CD4-positive, alpha-beta T cell treated with Interleukin-15 for 1 hour (primary cell): ENCODE data around the gene TBC1D5.
"Not testable (repeated sequence)": the region's sequence is repeated elsewhere in the genome, so short reads cannot be mapped to it uniquely, and the experiment has no call there.

Experiments
- DNase-seq: peaks from one replicate; pipeline ENCODE4 v3.0.0-alpha.2; 2020

The TBC1D5 gene

GRCh38 chr3:17707813-17708543, 34.5 kb downstream of the TBC1D5 start:
- DNase-seq: no peak

DNA sequence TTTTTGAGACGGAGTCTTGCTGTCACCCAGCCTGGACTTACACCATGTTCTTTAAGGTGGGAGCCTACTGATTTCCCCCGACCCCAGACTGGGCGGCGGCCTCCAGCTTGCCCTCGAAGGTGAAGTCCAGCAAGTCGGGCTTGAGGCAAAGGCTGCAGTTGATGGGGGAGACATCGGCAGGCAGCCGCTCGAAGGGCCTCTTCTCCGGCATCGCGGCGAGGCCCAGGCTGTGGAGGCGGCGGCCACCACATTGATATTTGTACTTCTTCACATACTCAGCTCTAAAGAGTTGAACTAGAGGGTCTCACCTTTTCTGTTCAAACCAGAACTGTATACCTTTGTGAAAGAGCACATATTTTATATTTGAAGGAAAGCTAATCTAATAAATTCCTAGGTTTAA, 36.4 kb downstream of the TBC1D5 start:
- DNase-seq: not testable (repeated sequence)

DNA sequence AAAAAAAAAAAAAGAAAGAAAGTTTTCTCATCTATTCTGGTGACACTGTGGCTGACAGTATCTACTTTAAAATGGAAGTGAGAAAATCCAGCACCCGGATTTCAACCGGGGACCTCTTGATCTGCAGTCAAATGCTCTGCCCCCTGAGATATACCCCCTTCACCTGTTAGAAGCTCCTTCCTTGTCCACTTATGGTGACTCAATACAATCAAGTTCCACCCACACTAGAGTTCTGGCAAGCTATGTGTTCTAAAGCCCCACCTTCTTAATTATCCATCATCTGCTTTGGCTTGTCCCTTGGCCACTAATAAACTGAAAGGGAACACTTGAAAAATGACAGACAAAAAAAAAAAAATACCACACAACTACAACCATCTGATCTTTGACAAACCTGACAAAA, 42.6 kb downstream of the TBC1D5 start:
- DNase-seq: not testable (repeated sequence)

DNA sequence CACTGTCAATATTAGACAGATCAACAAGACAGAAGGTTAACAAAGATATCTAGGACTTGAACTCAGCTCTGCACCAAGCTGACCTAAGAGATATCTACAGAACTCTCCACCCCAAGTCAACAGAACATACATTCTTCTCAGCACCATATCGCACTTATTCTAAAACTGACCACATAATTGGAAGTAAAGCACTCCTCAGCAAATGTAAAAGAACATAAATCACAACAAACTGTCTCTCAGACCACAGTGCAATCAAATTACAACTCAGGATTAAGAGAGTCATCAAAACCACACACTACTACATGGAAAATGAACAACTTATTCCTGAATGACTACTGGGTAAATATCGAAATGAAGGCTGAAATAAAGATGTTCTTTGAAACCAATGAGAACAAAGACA, 46.8 kb downstream of the TBC1D5 start:
- DNase-seq: not testable (repeated sequence)

- not testable (repeated sequence) for DNase-seq
Measured at GRCh38 chr3:17693670-17693999, 48.8 kb downstream of the TBC1D5 start.

- peak; percentile 23 for DNase-seq
Measured at GRCh38 chr3:17692846-17693669, 49.4 kb downstream of the TBC1D5 start.

- DNase-seq: no peak
Measured at GRCh38 chr3:17687566-17687965, 54.9 kb downstream of the TBC1D5 start.

DNA sequence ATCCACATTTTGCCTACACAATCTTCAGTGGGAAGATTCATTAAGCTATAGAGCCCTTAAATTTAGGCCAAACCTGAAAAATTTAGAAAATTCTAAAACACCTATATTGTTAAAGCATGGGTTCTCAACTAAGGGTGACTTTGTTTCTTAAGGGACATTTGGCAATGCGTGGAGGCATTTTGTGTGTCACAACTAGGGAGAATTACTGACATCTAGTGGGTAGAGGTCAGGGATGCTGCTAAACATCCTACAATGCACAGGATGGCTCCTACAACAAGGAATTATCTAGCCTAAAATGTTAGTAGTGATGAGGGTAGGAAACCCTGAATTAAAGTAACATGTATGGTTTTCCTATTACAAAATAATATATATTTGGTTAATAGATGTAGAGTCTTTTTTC, 55.8 kb downstream of the TBC1D5 start:
- no peak for DNase-seq

- no peak for DNase-seq
Measured at GRCh38 chr3:17683542-17684207, 58.8 kb downstream of the TBC1D5 start.

- DNase-seq: no peak
Measured at GRCh38 chr3:17680530-17680929, 61.9 kb downstream of the TBC1D5 start.

GRCh38 chr3:17678116-17678741, 64.2 kb downstream of the TBC1D5 start:
- DNase-seq: no peak

DNA sequence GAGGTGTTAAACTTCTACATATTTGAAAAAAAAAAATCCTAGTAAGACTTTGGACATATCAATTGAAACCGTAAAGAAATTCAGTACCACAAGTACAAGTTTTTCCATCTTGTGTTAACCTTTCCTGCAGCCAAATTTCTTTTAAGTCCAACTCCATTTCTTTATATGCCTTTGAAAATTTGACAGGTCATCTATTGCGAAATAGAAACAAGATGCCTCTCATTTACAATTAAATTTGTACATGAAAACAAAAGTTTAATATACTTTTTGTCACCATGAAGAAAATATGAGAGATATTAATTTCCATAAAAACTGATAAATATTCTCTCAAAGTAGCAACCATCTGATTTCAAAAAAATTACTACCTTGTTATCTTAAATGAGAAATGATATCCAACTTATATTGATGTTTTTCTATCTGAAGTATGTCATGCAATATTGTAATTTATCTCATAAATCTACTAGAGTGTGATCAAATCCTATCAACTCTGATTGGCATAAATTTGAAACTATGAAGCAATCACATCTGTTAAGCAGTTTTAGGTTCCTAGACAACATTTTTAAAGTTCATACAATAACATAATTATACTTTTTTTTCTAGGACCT, 68.2 kb downstream of the TBC1D5 start:
- DNase-seq: no peak

DNA sequence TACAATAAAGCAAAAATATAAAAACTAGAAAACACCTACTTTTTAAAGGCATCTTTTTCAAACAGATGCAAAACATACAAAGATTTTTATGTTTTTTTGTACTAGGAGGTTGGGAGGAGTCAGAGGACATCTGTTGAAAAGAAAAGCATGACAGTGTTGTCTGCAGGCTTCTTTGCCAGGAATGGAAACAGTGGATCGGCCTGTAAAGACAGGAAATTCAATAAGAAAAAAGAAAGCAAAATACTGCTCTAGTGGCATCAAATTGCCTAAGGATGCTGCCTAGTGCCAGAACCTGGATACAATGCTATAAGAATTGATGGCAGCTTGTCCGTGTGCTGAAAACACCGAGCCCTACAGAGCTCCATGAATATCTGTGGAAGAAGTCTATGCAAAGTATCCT, 69.9 kb downstream of the TBC1D5 start:
- no peak for DNase-seq

- DNase-seq: no peak
Measured at GRCh38 chr3:17670749-17671148, 71.7 kb downstream of the TBC1D5 start.

DNA sequence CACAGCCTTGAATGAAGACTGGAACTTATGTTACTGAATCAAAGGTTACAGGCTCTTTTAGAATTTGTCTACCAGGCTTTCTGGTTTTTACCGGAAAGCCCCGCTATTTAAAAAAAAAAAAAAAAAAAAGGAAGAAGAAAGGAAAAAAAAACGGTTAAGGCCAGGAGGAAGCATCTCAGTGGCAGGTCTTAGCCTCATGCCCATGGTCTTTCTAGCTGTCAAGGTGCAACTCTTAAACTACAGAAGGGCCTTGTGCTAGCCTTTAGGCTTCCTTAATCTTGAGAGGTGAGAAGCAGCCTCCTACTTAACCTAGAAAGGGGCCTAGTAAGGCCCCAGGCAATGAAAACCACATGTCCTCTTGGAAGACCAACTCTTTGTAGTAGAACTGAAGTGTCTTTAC, 77.5 kb downstream of the TBC1D5 start:
- DNase-seq: no peak

DNA sequence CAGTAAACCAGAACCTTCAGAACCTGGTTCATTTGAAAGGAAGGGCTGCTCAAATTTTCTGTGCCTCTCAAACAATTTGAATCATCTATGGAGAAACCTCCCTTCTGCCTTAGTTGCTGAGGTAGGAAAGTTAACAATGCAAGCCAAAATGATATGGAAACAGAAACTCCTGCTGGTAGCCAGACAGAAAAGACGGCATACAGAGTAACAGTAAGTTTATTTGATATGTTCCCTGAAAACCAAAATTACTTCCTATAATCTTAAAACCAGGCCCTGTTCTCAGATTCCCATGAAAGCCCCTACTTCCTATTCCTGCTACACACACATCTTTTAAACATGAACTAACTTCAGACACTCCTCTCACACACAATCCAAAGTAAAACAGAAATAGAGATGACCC, 86.2 kb downstream of the TBC1D5 start:
- no peak for DNase-seq

DNA sequence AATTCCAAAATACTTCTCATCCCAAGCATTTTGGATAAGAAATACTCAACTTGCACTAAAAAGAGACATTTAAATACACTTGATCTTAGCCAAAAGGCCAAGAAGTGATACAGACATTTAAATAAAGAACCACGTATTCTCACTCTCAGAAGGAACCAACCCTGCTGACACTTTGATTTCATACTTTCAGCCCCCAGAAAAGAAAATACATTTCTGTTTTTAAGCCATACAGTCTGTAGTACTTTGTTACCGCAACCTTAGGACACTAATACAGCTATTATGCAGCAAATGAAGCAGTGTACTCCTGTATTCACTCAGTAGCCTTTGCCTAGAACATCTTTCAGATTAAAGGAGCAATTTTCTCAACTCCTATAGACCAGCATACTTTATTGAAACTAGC, 86.7 kb downstream of the TBC1D5 start:
- DNase-seq: no peak

DNA sequence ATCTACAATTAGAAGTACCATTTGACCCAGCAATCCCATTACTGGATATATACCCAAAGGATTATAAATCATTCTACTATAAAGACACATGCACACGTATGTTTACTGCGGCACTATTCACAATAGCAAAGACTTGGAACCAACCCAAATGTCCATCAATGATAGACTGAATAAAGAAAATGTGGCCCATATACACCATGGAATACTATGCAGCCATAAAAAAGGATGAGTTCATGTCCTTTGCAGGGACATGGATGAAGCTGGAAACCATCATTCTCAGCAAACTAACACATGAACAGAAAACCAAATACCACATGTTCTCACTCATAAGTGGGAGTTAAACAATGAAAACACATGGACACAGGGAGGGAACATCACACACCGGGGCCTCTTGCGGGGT, 92.7 kb downstream of the TBC1D5 start:
- not testable (repeated sequence) for DNase-seq

DNA sequence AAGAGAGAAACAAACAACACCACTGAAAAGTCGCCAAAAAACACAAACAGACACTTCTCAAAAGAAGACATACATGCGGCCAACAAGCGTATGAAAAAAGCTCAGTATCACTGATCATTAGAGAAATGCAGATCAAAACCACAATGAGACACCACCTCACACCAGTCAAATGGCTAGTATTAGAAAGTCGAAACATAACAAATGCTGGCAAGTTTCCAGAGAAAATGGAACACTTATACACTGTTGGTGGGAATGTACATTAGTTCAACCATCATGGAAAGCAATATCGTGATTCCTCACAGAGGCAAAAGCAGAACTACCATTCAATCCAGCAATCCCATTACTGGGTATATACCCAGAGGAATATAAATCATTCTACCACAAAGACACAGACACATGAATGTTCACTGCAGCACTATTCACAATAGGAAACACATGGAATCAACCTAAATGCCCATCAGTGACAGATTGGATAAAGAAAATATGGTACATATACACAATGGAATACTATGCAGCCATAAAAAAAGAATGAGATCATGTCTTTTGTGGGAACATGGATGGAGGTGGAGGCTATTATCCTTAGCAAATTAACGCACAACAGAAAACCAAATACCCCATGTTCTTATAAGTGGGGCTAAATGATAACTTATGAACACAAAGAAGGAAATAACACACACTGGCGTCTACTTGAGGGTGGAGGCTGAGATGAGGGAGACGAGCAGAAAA, 93.6 kb downstream of the TBC1D5 start:
- DNase-seq: not testable (repeated sequence)

- DNase-seq: no peak
Measured at GRCh38 chr3:17645074-17645698, 97.2 kb downstream of the TBC1D5 start.

GRCh38 chr3:17643691-17644090, 98.7 kb downstream of the TBC1D5 start:
- no peak for DNase-seq

DNA sequence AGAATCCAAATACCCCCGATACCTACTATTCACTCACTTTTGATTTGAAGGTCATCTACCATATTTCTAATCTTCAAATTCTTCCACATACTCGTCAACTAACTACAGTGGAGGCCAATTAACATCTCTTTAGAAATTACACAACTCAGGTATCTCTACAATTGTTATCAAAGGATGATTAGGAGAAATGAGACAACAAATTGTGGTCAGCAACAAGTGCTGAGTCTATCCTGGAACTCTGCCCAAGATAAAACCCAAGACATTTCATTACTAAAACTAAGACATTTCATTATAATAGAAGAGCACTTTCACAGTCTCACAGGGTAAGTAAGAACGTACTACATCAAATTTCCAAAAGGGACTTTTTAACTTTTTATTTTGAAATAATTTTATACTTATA, 100.0 kb downstream of the TBC1D5 start:
- DNase-seq: no peak
